ENCODE measurements around the gene SLC34A1.
A peak's percentile ranks its signal among the peaks of the same experiment; 100 is the strongest.

SLC34A1 gene

DNA sequence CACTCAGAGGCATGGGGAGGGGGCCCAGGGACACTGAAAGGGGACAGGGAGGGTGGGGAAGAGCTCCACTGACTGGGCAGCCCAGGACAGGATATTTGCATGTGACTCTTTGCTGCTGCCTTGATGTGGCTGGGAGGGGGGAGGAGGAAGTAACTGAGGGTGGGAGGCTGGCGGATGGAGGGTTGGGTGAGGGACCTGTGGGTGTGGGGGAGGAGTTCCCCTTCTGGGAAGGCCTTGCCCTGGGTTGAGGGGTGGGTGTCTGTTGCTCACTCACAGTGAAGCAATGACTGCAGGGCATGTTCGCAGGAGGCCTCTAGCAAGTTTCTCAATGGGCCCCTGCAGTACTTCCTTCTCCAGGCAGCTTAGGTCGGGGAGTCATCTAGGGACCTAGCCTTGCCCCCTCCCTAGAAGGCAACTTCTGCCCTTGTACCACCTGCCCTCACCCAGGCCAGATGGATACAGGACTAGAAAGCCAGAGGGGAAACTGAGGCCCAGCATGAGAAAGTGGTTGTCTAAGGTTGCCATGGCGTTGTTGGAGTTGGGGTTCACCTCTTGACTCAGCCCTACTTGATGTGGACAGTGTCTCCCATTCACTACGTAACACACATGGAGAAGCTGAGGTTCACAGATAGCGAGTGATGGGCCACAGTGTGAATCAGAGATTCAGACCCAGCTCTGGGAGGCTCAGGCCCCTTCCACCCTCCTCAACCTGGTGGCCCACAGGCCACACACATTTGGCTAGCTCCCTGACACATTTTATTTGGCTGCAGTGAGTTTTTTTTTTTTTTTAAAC is 45.2 kb downstream of the SLC34A1 start (continued):
- TF ChIP-seq, protein P1, sequence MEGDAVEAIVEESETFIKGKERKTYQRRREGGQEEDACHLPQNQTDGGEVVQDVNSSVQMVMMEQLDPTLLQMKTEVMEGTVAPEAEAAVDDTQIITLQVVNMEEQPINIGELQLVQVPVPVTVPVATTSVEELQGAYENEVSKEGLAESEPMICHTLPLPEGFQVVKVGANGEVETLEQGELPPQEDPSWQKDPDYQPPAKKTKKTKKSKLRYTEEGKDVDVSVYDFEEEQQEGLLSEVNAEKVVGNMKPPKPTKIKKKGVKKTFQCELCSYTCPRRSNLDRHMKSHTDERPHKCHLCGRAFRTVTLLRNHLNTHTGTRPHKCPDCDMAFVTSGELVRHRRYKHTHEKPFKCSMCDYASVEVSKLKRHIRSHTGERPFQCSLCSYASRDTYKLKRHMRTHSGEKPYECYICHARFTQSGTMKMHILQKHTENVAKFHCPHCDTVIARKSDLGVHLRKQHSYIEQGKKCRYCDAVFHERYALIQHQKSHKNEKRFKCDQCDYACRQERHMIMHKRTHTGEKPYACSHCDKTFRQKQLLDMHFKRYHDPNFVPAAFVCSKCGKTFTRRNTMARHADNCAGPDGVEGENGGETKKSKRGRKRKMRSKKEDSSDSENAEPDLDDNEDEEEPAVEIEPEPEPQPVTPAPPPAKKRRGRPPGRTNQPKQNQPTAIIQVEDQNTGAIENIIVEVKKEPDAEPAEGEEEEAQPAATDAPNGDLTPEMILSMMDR (tag by site-specific recombination; IDR thresholded peaks at IDR 0.05), result no peak

DNA sequence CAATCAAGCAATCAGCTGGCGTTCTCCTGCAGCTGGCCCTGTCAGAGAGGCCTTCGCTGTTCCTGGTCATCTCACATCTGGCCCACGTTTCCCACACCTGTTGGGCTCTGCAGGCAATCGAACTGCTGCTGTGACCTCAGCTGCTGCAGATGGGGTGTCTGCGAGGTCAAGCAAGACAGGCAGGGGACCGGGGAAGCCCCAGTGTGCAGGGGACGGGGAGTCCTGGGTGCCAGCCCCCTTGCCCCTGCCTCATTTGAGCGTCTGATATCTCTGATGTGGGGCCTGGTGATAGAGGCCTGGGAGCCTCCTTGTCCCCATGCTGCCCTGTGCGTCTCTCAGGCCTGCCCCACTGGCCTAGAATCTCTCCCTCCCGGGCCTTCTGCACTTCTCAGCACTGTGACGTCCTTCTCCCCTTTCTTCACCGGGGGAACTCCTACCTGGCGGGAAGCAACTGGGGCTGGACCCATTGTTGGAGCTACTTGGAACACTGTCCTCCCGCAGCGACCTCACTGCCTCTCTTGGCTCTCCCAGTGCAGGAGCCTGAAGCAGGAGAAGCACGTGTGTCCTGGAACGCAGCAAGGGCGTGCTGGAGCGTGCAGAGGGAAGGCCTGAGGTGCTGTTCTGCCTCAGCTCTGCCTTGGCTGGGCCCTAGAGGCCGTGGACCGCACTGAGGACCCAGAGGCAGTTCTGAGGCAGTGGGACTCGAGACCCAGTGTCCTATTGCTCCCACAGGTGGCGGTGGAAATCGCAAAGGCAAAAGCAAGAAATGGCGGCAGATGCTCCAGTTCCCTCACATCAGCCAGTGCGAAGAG is 46.1 kb downstream of the SLC34A1 start:
- Histone ChIP-seq H3K27ac (ENCODE audit: extremely low read depth, low read depth, low read length) (no peak overlapping the region), H3K9me3 (ENCODE audit: control insufficient read depth, insufficient read depth, low read depth, low read length) (no peaks in the 10 kb centered on the region), H3K4me1 (ENCODE audit: control insufficient read depth, insufficient read depth, low read length) (no peaks in the 10 kb centered on the region), H3K4me3 (ENCODE audit: low read depth, low read length) (no peak overlapping the region), H3K36me3 (ENCODE audit: control insufficient read depth in 2 of 2, insufficient read depth in 1 of 2, low read length in 2 of 2) (peaks cover 0 to 69% of the 10 kb centered on the region in 2 experiments; a peak in 1 of 3 replicates)
- ChIA-PET POLR2A (interaction anchor here (0.7 to 4.2 kb wide), 5 partner anchors 12 to 39 kb away, joined by 3 to 45 read pairs (median 7); no protein-coding TSS in a partner anchor), CTCF (interaction anchor here (0.7 to 1.2 kb wide), 3 partner anchors 14 to 40 kb away, joined by 3 read pairs; no protein-coding TSS in a partner anchor)
- TF ChIP-seq ZNF707 (tag by site-specific recombination; IDR thresholded peaks at IDR 0.05) (no peak), ZNF600 (tag by site-specific recombination; IDR thresholded peaks at IDR 0.05) (peak; percentile 82; the same call in 1 of the 2 replicates)

DNA sequence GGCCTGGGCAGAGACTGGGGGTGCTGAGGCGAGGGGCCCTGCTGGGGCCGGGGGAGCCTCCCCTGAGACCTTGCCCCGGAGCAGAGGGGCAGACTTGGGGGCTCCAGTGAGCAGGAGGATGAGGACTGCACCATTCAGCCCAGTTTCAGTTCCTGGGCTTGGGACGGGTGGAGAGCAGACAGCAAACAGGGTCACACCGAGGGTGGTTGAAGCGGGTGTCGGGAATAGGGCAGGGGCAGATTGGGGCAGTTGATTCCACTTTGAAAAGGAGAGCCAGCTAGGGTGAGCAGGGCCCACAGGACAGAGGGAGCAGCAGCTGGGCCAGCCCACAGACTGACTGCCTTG is 46.7 kb downstream of the SLC34A1 start:
- Histone ChIP-seq H3K9me3 (ENCODE audit: control insufficient read depth, insufficient read depth, low read depth, low read length) (no peaks in the 10 kb centered on the region), H3K4me1 (ENCODE audit: control insufficient read depth, insufficient read depth, low read length) (no peaks in the 10 kb centered on the region), H3K4me3 (ENCODE audit: low read depth, low read length) (no peak overlapping the region), H3K36me3 (ENCODE audit: control insufficient read depth in 2 of 2, insufficient read depth in 1 of 2, low read length in 2 of 2) (peaks cover 0 to 75% of the 10 kb centered on the region in 2 experiments; a peak in 1 of 3 replicates), H3K27ac (ENCODE audit: extremely low read depth, low read depth, low read length) (no peak overlapping the region)
- POLR2A ChIA-PET, result interaction anchor here (3.7 to 3.9 kb wide), 2 partner anchors 11 to 15 kb away, joined by 10 to 17 read pairs; partner anchors contain the start of gene PRR7
- CTCF ChIA-PET, result interaction anchor here (1.2 to 1.3 kb wide), 2 partner anchors 13 to 27 kb away, joined by 3 read pairs; no protein-coding TSS in a partner anchor
- no peak for TF ChIP-seq ZNF311 (tag by site-specific recombination; IDR thresholded peaks at IDR 0.05; ENCODE audit: borderline replicate concordance)
- no peak for TF ChIP-seq ZNF510 (tag by site-specific recombination; IDR thresholded peaks at IDR 0.05; ENCODE audit: insufficient replicate concordance)
- no peak for TF ChIP-seq ZFP37 (tag by site-specific recombination; IDR thresholded peaks at IDR 0.05)
- TF ChIP-seq, protein P2, sequence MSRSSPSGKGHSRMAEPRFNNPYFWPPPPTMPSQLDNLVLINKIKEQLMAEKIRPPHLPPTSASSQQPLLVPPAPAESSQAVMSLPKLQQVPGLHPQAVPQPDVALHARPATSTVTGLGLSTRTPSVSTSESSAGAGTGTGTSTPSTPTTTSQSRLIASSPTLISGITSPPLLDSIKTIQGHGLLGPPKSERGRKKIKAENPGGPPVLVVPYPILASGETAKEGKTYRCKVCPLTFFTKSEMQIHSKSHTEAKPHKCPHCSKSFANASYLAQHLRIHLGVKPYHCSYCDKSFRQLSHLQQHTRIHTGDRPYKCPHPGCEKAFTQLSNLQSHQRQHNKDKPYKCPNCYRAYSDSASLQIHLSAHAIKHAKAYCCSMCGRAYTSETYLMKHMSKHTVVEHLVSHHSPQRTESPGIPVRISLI (tag by site-specific recombination; IDR thresholded peaks at IDR 0.05), result no peak
- TF ChIP-seq ZSCAN23 (tag by site-specific recombination; IDR thresholded peaks at IDR 0.05), result no peak
- TF ChIP-seq, protein P3, sequence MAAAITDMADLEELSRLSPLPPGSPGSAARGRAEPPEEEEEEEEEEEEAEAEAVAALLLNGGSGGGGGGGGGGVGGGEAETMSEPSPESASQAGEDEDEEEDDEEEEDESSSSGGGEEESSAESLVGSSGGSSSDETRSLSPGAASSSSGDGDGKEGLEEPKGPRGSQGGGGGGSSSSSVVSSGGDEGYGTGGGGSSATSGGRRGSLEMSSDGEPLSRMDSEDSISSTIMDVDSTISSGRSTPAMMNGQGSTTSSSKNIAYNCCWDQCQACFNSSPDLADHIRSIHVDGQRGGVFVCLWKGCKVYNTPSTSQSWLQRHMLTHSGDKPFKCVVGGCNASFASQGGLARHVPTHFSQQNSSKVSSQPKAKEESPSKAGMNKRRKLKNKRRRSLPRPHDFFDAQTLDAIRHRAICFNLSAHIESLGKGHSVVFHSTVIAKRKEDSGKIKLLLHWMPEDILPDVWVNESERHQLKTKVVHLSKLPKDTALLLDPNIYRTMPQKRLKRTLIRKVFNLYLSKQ (tag by site-specific recombination; IDR thresholded peaks at IDR 0.05; ENCODE audit: borderline replicate concordance), result no peak
- TF ChIP-seq, protein P4, sequence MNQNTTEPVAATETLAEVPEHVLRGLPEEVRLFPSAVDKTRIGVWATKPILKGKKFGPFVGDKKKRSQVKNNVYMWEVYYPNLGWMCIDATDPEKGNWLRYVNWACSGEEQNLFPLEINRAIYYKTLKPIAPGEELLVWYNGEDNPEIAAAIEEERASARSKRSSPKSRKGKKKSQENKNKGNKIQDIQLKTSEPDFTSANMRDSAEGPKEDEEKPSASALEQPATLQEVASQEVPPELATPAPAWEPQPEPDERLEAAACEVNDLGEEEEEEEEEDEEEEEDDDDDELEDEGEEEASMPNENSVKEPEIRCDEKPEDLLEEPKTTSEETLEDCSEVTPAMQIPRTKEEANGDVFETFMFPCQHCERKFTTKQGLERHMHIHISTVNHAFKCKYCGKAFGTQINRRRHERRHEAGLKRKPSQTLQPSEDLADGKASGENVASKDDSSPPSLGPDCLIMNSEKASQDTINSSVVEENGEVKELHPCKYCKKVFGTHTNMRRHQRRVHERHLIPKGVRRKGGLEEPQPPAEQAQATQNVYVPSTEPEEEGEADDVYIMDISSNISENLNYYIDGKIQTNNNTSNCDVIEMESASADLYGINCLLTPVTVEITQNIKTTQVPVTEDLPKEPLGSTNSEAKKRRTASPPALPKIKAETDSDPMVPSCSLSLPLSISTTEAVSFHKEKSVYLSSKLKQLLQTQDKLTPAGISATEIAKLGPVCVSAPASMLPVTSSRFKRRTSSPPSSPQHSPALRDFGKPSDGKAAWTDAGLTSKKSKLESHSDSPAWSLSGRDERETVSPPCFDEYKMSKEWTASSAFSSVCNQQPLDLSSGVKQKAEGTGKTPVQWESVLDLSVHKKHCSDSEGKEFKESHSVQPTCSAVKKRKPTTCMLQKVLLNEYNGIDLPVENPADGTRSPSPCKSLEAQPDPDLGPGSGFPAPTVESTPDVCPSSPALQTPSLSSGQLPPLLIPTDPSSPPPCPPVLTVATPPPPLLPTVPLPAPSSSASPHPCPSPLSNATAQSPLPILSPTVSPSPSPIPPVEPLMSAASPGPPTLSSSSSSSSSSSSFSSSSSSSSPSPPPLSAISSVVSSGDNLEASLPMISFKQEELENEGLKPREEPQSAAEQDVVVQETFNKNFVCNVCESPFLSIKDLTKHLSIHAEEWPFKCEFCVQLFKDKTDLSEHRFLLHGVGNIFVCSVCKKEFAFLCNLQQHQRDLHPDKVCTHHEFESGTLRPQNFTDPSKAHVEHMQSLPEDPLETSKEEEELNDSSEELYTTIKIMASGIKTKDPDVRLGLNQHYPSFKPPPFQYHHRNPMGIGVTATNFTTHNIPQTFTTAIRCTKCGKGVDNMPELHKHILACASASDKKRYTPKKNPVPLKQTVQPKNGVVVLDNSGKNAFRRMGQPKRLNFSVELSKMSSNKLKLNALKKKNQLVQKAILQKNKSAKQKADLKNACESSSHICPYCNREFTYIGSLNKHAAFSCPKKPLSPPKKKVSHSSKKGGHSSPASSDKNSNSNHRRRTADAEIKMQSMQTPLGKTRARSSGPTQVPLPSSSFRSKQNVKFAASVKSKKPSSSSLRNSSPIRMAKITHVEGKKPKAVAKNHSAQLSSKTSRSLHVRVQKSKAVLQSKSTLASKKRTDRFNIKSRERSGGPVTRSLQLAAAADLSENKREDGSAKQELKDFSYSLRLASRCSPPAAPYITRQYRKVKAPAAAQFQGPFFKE (tag by site-specific recombination; IDR thresholded peaks at IDR 0.05; ENCODE audit: borderline replicate concordance), result no peak
- no peak for TF ChIP-seq ZNF302 (tag by site-specific recombination; IDR thresholded peaks at IDR 0.05; ENCODE audit: low read depth)
- TF ChIP-seq, protein P5, sequence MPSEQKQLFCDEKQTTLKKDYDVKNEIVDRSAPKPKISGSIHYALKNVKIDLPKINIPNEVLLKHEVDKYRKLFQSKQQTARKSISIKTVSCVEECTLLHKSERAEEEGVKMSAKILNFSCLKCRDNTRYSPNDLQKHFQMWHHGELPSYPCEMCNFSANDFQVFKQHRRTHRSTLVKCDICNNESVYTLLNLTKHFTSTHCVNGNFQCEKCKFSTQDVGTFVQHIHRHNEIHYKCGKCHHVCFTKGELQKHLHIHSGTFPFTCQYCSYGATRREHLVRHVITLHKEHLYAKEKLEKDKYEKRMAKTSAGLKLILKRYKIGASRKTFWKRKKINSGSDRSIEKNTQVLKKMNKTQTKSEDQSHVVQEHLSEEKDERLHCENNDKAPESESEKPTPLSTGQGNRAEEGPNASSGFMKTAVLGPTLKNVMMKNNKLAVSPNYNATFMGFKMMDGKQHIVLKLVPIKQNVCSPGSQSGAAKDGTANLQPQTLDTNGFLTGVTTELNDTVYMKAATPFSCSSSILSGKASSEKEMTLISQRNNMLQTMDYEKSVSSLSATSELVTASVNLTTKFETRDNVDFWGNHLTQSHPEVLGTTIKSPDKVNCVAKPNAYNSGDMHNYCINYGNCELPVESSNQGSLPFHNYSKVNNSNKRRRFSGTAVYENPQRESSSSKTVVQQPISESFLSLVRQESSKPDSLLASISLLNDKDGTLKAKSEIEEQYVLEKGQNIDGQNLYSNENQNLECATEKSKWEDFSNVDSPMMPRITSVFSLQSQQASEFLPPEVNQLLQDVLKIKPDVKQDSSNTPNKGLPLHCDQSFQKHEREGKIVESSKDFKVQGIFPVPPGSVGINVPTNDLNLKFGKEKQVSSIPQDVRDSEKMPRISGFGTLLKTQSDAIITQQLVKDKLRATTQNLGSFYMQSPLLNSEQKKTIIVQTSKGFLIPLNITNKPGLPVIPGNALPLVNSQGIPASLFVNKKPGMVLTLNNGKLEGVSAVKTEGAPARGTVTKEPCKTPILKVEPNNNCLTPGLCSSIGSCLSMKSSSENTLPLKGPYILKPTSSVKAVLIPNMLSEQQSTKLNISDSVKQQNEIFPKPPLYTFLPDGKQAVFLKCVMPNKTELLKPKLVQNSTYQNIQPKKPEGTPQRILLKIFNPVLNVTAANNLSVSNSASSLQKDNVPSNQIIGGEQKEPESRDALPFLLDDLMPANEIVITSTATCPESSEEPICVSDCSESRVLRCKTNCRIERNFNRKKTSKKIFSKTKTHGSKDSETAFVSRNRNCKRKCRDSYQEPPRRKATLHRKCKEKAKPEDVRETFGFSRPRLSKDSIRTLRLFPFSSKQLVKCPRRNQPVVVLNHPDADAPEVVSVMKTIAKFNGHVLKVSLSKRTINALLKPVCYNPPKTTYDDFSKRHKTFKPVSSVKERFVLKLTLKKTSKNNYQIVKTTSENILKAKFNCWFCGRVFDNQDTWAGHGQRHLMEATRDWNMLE (tag by site-specific recombination; conservative IDR thresholded peaks at IDR 0.05; ENCODE audit: low read depth), result no peak
- no peak for TF ChIP-seq BCL11B (tag by site-specific recombination; IDR thresholded peaks at IDR 0.05; ENCODE audit: low read depth)

Measured in HEK293 (cell line).